GM18951 (cell line): ENCODE results near the gene CYGB.
"Not testable (repeated sequence)": the region's sequence is repeated elsewhere in the genome, so short reads cannot be mapped to it uniquely, and the experiment has no call there.

Source experiments
- POLR2A ChIP-seq: IDR thresholded peaks from 4 replicates; pipeline ENCODE4 v1.6.1; 2011; ENCODE audit warnings: mild to moderate bottlenecking; ENCODE audit not compliant: insufficient read length, insufficient read depth; ENCODE audit errors: extremely low read depth
- in situ Hi-C: fragments of 300-500 bp; cut with MboI; formaldehyde crosslinking; loops from one replicate; pipeline ENCODE4 v1.12.0; 2022; ENCODE audit warnings: low sequenced_read_pairs, mixed read lengths, inconsistent platforms; ENCODE audit not compliant: unreplicated experiment

CYGB gene

DNA sequence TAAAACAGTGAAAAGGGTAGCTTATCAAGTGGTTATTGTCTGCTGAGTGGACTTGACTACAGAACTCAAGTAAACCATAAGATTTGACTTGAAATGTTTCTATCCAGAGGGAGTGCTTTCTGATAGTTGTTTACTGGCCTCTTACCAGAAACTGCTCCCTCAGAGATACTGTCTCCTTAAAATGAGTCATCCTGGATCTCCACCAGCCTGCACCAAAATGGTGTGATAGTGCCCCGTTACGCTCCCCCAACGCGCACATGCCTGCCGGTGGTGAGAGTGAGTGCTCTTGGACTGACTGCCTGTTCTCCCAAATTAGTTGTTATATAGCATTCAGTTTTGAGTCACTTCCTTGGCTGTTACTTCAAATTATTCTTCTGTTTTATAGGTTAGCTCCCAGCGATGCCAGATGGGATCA is 25.2 kb upstream of the CYGB start:
- in situ Hi-C loops, result no loop called here
- TF ChIP-seq POLR2A, result no peak

DNA sequence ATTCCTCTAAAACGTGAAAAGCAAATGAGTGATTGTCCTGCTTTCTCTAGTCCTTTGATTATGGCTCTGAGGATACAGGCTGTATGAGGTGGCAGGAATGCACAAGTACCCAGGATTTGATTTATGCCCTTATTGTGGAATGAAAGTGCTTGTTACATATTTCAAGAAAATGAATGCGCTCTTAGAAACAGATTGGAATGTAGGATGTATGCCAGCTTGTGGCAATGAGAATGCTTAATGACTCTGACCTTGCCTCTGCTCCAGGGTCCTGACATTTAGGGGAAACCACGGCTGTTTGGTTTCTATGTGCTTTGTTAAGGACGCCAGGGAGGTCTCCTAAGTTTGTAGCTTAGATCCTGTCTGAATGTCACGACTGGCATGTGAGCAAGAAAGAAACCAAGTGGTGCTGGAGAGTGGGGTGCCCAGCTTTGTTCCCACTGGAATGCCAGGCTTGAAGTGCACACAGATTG is 24.3 kb upstream of the CYGB start:
- TF ChIP-seq POLR2A, result no peak
- in situ Hi-C loops, result no loop called here

DNA sequence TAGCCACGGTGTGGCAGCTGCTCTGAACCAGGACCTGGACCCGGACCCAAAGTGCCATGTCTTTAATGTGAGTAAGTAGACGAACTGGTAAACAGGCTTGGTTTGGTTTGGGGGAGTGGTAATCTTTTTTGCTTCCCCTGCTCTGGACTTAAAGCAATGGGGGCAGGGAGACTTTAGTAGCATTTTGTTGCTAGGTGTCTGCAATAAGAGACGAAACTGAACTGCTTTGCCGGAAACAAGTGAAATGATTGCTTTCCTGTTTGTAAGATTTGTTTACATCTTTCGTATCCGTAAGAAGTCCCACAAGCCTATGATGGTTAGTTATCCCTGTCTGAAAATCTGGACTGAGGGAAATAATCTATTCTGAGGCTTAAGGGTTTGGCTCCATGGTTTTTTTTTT is 23.8 kb upstream of the CYGB start:
- in situ Hi-C loops, result no loop called here
- no peak for TF ChIP-seq POLR2A

DNA sequence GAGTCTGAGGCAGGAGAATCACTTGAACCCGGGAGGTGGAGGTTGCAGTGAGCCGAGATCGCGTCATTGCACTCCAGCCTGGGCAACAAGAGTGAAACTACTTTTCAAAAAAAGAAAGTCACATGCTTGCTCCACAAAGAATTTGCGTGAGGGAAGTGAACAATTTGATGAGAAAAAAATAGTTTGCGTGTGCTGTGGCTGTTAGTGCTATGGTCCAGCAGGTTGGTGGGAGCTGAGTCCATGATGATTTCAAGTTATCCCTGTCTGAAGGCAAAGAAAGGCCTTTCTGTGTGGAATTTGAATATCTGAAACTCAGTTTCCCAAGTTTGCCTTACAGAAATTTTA is 23.3 kb upstream of the CYGB start:
- TF ChIP-seq POLR2A, result no peak
- in situ Hi-C loops, result no loop called here

DNA sequence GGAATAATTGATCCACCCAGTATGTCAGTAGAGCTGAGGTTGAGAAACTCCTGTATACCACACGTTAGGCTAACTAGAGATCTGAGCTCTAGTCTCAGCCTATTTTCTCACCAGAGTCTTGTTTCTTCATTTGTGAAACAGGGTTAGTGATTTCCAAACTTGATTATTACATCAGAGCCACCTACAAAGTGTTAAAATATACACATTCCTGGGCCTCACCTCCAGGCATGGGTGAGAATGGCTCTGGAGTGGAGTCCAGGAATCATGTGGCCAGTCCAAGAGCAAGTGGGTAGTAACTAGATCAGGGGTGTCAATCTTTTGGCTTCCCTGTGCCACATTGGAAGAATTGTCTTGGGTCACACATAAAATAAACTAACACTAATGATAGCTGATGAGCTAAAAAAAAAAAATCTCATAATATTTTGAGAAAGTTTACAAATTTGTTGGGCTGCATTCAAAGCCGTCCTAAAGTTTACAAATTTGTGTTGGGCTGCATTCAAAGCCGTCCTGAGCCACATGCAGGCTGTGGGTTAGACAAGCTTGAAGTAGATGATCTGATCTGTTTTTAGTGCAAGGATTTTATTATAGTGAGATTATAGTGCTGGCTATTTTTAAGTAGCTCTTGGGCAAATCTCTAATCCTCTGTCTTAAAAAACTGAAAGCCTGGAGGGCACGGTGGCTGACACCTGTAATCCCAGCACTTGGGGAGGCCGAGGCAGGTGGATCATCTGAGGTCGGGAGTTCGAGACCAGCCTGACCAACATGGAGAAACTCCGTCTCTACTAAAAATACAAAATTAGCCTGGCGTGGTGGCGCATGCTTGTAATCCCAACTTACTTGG is 22.7 kb upstream of the CYGB start:
- in situ Hi-C loops, result no loop called here
- no peak for TF ChIP-seq POLR2A

DNA sequence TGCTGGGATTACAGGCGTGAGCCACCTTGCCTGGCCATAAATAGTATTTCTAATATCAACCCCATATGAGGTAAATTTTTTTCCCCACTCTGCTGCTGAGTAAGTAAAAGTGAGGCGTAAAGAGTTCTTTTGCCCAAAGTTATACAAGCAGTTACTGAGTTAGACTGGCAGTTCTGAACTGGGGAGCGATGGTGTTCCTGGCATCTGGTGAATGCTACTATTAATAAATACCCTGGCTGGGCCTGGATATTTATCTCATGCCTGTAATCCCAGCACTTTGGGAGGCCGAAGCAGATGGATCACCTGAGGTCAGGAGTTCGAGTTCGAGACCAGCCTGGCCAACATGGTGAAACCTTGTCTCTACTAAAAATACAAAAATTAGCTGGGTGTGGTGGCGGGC is 22.0 kb upstream of the CYGB start:
- in situ Hi-C loops, result not testable (repeated sequence)

DNA sequence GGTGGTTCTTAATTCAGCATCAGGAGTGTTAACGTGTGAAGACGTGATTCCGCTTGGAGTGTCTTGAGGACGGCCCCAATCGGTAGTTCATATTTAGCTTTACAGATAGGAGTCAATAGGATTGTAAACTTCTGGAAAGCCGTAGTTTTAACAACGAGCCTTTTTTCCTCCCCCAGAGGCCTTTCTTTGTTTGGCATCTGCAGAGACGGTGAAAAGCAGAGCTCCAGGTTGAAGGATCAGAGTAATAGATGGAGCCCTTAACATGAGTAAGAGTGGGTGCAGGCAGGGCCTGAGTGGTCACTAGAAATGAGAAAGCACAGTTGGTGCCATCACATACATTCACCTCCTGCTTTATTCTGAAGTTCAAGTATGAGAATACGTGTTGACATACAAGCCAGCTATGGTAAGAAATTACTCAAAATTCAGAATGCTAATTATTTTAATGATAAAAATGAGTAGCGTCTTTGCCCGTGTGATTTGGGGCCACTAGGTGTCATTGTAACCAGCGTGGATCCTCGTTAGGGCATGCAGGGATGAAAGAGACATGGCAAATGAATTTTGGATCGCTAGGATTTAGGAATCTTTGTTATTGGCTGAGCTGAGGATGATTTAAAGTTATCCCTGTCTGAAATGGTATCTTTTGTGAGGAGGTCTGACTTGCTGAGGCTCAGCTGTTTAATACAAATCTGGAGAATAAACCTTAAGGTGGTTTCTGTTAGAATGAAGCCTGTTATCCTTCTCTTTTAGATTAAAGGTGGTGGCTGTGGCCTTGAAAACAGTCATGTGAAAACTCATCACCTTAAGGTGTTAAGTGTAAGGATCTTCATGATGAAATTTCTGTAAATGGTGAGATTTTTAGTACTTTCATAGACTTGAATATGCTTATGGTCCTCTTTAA is 20.9 kb upstream of the CYGB start:
- in situ Hi-C loops, result no loop called here
- TF ChIP-seq POLR2A, result no peak

DNA sequence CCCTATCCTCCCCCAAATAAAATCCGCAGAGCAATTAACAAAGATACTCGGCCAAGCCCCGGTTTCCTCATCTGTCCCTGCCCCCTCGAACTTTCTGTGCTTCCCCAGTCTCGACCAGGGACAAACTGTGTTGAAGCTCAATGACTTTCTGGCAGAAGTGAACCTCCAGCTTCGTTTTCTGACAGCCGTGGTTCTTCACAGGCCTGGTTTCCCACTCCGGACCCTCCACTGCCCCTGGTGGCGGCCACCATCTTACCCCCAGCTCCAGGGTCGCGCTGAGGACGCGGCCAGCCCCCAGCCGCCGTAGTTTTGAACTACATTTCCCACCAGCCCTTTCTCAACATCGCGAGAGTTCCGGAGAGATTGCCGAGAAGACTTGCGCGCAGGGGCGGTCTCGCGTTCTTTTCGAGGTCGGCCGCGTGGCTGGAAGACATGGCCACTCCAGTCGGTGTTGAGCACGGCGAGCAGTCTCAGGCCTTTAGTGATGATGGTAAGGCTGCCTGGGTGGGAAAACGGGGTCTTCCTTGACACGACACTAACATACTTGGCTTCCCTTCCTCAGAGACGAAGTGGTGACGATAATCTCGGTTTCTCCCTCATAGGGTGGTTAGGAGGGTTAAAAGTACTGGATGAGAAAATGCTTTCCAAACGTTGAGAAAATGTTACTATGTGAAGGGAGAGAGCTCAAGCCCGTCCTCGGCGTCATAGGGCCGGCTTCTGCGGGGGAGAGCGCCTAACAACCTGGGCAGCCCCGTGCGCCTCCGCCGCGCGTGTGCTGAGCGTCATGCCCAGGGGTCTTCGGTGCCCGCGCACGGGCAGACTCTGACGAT is 20.1 kb upstream of the CYGB start:
- TF ChIP-seq POLR2A, result peak; percentile 93
- in situ Hi-C loops, result no loop called here

DNA sequence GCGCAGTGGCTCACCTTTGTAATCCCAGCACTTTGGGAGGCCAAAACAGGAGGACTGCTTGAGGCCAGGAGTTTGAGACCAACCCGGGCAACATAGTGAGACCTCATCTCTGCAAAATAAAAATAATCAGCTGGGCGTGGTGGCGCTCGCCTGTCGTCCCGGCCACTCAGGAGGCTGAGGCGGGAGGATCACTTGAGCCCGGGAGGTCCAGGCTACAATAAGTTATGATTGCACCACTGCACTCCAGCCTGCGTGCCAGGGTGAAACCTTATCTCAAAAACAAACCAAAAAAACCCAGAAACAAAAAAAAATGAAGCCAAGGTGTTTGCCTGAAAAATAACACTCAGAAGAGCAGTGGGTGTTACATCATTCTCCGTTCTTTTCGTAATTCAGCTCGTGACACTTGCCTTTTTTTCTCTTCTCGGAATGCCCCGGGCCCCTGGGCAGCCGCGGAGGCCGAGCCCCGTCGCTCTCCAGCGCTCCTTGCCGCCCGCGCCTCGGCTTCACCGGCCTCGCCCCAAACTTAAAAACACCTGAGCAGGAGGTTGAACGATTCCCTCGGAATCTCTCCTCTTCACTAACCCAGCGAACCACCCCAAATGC is 19.4 kb upstream of the CYGB start:
- TF ChIP-seq POLR2A, result no peak
- in situ Hi-C loops, result no loop called here

DNA sequence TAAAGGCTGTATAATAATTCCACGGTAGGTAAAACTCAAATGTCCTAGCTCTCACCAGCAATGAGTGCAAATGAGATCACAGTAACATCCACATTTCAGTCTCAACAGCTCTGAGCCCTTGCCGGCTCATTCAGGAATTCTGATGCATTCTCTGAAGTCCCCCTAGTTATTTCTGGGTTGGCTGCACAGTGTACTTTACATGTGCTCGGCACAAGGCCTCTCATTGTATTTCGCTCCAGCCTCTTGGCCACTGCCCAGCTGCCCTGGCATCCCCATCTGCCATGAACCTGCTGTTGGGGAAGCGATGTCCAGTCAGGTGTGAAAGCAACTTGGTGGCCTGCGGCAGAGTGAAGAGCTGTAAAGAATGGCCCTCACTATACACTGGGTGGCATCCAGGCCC is 16.6 kb upstream of the CYGB start:
- in situ Hi-C loops, result no loop called here
- TF ChIP-seq POLR2A, result no peak

DNA sequence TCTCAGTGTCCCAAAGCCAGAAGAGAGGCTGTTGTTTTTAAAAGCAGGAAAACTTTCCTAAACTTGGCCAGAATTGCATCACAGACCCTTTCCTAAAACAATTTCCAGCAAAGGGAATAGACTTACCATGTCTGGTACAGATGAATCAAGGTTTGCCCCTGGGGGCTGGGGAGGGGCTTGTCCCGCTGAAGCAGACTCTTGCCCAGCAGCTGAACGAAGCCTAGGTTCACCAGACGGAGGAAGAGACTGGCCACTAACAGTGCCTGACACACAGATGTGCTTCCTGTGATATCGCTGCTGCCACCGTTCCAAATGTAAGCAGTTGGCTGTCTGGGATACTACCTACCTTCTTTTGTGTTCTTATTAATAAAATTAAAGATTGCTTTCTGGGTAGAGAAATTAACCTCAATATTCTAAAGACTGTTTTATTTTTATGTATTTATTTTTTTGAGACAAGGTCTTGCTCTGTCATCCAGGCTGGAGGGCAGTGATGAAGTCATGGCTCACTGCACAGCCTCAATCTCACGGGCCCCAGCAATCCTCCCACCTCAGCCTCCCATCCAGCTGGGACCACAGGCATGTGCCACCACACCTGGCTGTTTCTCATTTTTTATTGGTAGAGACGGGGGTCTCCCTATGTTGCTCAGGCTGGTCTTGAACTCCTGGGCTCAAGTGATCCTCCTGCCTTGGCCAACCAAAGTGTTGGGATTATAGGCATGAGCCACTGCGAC is 15.8 kb upstream of the CYGB start:
- in situ Hi-C loops, result no loop called here
- no peak for TF ChIP-seq POLR2A

DNA sequence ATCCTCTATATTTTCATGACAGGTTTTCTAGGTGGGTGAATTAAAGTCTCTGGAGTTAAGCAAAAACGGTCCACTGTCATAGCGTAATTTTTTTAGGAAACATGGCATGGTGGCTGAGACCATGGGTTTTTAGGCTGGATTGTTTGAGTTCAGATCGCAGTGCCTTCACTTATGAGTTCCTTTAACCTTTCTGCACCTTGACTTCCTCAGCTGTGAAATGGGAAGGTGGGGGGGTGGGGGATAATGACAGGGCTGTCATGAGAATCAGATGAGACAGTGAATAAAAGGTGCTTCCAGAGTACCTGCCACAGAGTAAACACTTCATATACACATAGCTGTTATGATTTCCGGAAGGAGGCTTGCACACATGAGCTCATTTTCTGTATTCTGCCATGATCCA is 14.2 kb upstream of the CYGB start:
- no peak for TF ChIP-seq POLR2A
- in situ Hi-C loops, result no loop called here
